ENCODE data around the gene ADGRB2.
A peak's percentile ranks its signal among the peaks of the same experiment; 100 is the strongest.
"Not testable (repeated sequence)": the region's sequence is repeated elsewhere in the genome, so short reads cannot be mapped to it uniquely, and the experiment has no call there.

ADGRB2 gene

GRCh38 chr1:31725134-31725533, 39.0 kb downstream of the ADGRB2 start:
- no peak for DNase-seq

- DNase-seq, result peak; percentile 34
These were observed 40.2 kb downstream of the ADGRB2 start for GRCh38 chr1:31723828-31724359.

- no peak for DNase-seq
These were observed 45.7 kb downstream of the ADGRB2 start for GRCh38 chr1:31718327-31718897.

- DNase-seq, result no peak
These were observed 46.8 kb downstream of the ADGRB2 start for GRCh38 chr1:31717341-31717740.

- DNase-seq, result no peak
These were observed 48.3 kb downstream of the ADGRB2 start for GRCh38 chr1:31715873-31716220.

GRCh38 chr1:31715087-31715872, 48.9 kb downstream of the ADGRB2 start:
- DNase-seq, result peak; percentile 14

- peak; percentile 20 for DNase-seq
These were observed 49.6 kb downstream of the ADGRB2 start for GRCh38 chr1:31714442-31715086.

GRCh38 chr1:31712630-31713029, 51.5 kb downstream of the ADGRB2 start:
- no peak for DNase-seq

GRCh38 chr1:31712068-31712467, 52.1 kb downstream of the ADGRB2 start:
- no peak for DNase-seq

GRCh38 chr1:31708324-31708723, 55.8 kb downstream of the ADGRB2 start:
- DNase-seq, result no peak

GRCh38 chr1:31707711-31708110, 56.4 kb downstream of the ADGRB2 start:
- DNase-seq, result no peak

GRCh38 chr1:31707059-31707600, 57.0 kb downstream of the ADGRB2 start:
- DNase-seq, result not testable (repeated sequence)

- no peak for DNase-seq
These were observed 57.6 kb downstream of the ADGRB2 start for GRCh38 chr1:31706384-31707058.

- DNase-seq, result peak; percentile 55
These were observed 58.9 kb downstream of the ADGRB2 start for GRCh38 chr1:31705080-31705866.

GRCh38 chr1:31704271-31705079, 59.7 kb downstream of the ADGRB2 start:
- no peak for DNase-seq

- no peak for DNase-seq
These were observed 60.5 kb downstream of the ADGRB2 start, which contains the start of gene COL16A1 for GRCh38 chr1:31703431-31704270. Gene COL16A1 (minus strand): TSS chr1:31704017. CDS start chr1:31702193, 1,824 bp downstream.

- DNase-seq, result no peak
These were observed 61.2 kb downstream of the ADGRB2 start for GRCh38 chr1:31702836-31703404.

- DNase-seq, result peak; percentile 17
These were observed 62.9 kb downstream of the ADGRB2 start for GRCh38 chr1:31701091-31701736.

GRCh38 chr1:31700468-31701090, 63.6 kb downstream of the ADGRB2 start:
- no peak for DNase-seq

Measured in activated gamma-delta T cell treated with Interleukin-2 at 50 U/mL for 16 hours (primary cell).